Uterus (tissue), 4 donors: ENCODE measurements around the gene GRK5. TPM values are rescaled to one million over a fixed set of nuclear protein-coding genes. Genes with fewer than 3 reads are reported as not detected.
A peak's percentile ranks its signal among the peaks of the same experiment; 100 is the strongest.

ENCODE experiments used
- DNase-seq, 2 donors: peaks; one replicate each; pipeline ENCODE4 v3.0.0-alpha.2; 2019 to 2020
- H3K27ac ChIP-seq, 2 donors: fragments of 200-600 bp; sonication (generic); 1 replicate in 1 of 2; 2 replicates in 1 of 2; pipeline ENCODE4 v1.5.1; 2016 to 2018
- H3K27me3 ChIP-seq, 2 donors: fragments of 200-600 bp; sonication (generic); one replicate each; pipeline ENCODE4 v1.5.1; 2018 to 2019; ENCODE audit warnings: control low read depth in 1 of 2
- H3K36me3 ChIP-seq, 2 donors: fragments of 200-600 bp; sonication (generic); one replicate each; pipeline ENCODE4 v1.5.1; 2019; ENCODE audit warnings: control low read depth in 1 of 2
- H3K4me1 ChIP-seq, 2 donors: fragments of 200-600 bp; sonication (generic); one replicate each; pipeline ENCODE4 v1.5.1; 2018 to 2019; ENCODE audit warnings: control low read depth in 1 of 2
- H3K4me3 ChIP-seq, 2 donors: fragments of 200-600 bp; sonication (generic); 1 replicate in 1 of 2; 2 replicates in 1 of 2; pipeline ENCODE4 v1.5.1; 2018 to 2019; ENCODE audit warnings: mild to moderate bottlenecking in 1 of 2
- H3K9me3 ChIP-seq, 2 donors: fragments of 200-600 bp; sonication (generic); one replicate each; pipeline ENCODE4 v1.5.1; 2019; ENCODE audit warnings: control low read depth in 1 of 2
- POLR2A ChIP-seq, 2 donors: fragments of 450-650 bp; IDR thresholded peaks; one replicate each; pipeline ENCODE4 v1.6.1; 2016; ENCODE audit warnings: antibody characterized with exemption in 2 of 2, mild to moderate bottlenecking in 1 of 2, moderate library complexity in 1 of 2
- intact Hi-C: fragments of 100-400 bp; cut with DNase I; formaldehyde crosslinking; loops from one replicate; pipeline ENCODE4 v1.15.1; 2023; ENCODE audit warnings: low total_unique reads
- total RNA-seq, 4 donors: library from RNA; depleted of rRNA in 3 of 4; stranded (reverse); fragments of >200 nt in 3 of 4; gene quantifications; one replicate each; pipeline versions ENCODE4 v1.1.0 to v1.2.4, GENCODE V29; 2014 to 2023
- TF ChIP-seq, protein P1 (sequence below), 4 experiments: fragments of 200-600 bp in 2 of 4; fragments of 450-650 bp in 2 of 4; sonication (generic) in 2 of 4; IDR thresholded peaks; one replicate each; pipeline ENCODE4 v1.5.1; 2016 to 2019; ENCODE audit warnings: antibody characterized with exemption in 4 of 4, mild to moderate bottlenecking in 2 of 4, moderate library complexity in 1 of 4
- donor health status: DM: yes; HTN: yes; CAD: no.

GRK5 gene
- total RNA-seq, 4 donors from 2014 or later = 11.6 to 34.6 (median 14.1) TPM

DNA sequence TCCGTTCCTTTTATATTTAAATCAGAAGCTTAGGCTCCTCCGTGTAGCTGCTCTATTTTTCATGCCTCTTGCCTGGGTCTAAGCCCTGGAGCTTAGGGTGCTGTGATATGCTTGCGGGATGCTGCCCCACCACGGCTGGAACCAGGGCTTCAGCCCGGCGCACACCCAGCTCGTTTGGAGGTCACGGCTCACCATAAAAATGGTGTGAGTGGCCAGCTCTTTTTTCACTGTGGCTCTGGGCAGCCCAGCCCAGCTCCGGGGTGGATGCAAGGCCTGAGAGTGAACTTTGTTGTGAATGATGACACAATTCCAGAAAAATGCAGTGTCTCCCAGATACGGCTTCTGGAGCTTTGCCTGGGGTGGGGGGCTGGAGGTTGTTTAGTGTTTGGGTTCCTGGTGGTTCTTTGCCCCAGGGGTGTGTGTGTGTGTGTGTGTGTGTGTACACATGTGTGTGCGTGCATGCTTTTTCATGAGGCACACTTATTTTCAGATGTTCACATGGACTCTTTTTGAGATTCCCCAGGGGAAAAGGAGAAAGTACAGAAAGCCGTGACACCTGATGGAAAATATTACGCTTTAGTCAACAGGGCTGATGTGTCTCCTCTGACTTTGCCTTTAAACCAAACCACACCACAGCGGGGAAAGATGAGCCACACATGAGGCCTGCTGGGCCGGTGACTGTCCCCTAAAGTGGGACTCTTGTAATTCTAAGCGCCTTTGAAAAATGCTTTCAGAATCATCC, 46.2 kb downstream of the GRK5 start:
- Histone ChIP-seq H3K4me3 (no peak overlapping the region), H3K4me1 (peaks cover 31 to 37% of the 10 kb centered on the region in 2 donors), H3K9me3 (no peaks in the 10 kb centered on the region), H3K27ac (peak overlapping the region; percentile 92 to 96), H3K36me3 (no peaks in the 10 kb centered on the region), H3K27me3 (no peaks in the 10 kb centered on the region)
- intact Hi-C loops = loop anchor here (5.0 kb wide), 1 partner anchor 46 kb away; the partner anchor contains the start of gene GRK5
- DNase-seq = peak; percentile 83 to 89
- TF ChIP-seq, protein P1, sequence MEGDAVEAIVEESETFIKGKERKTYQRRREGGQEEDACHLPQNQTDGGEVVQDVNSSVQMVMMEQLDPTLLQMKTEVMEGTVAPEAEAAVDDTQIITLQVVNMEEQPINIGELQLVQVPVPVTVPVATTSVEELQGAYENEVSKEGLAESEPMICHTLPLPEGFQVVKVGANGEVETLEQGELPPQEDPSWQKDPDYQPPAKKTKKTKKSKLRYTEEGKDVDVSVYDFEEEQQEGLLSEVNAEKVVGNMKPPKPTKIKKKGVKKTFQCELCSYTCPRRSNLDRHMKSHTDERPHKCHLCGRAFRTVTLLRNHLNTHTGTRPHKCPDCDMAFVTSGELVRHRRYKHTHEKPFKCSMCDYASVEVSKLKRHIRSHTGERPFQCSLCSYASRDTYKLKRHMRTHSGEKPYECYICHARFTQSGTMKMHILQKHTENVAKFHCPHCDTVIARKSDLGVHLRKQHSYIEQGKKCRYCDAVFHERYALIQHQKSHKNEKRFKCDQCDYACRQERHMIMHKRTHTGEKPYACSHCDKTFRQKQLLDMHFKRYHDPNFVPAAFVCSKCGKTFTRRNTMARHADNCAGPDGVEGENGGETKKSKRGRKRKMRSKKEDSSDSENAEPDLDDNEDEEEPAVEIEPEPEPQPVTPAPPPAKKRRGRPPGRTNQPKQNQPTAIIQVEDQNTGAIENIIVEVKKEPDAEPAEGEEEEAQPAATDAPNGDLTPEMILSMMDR (IDR thresholded peaks at IDR 0.05) = peak in 1 of 4 experiments; percentile 16
- TF ChIP-seq POLR2A (IDR thresholded peaks at IDR 0.05) = no peak

- no peak for DNase-seq
- Histone ChIP-seq H3K9me3 (no peaks in the 10 kb centered on the region), H3K27me3 (no peaks in the 10 kb centered on the region), H3K36me3 (no peaks in the 10 kb centered on the region), H3K4me1 (peaks cover 31 to 35% of the 10 kb centered on the region in 2 donors), H3K4me3 (no peak overlapping the region), H3K27ac (peak overlapping the region; percentile 92 to 96)
- intact Hi-C loops = loop anchor here (5.0 kb wide), 1 partner anchor 47 kb away; the partner anchor contains the start of gene GRK5
- TF ChIP-seq, protein P1 (IDR thresholded peaks at IDR 0.05) = no peak
- no peak for TF ChIP-seq POLR2A (IDR thresholded peaks at IDR 0.05)
These were observed 47.0 kb downstream of the GRK5 start for GRCh38 chr10:119254335-119254734.

- Histone ChIP-seq H3K27me3 (no peaks in the 10 kb centered on the region), H3K36me3 (no peaks in the 10 kb centered on the region), H3K9me3 (no peaks in the 10 kb centered on the region), H3K27ac (peak overlapping the region; percentile 16 to 92), H3K4me1 (peaks cover 18 to 23% of the 10 kb centered on the region in 2 donors), H3K4me3 (no peak overlapping the region)
- TF ChIP-seq, protein P1 (IDR thresholded peaks at IDR 0.05) = no peak
- TF ChIP-seq POLR2A (IDR thresholded peaks at IDR 0.05) = no peak
- intact Hi-C loops = no loop called here
- DNase-seq = no peak
These were observed 48.7 kb downstream of the GRK5 start for GRCh38 chr10:119256030-119256429.

DNA sequence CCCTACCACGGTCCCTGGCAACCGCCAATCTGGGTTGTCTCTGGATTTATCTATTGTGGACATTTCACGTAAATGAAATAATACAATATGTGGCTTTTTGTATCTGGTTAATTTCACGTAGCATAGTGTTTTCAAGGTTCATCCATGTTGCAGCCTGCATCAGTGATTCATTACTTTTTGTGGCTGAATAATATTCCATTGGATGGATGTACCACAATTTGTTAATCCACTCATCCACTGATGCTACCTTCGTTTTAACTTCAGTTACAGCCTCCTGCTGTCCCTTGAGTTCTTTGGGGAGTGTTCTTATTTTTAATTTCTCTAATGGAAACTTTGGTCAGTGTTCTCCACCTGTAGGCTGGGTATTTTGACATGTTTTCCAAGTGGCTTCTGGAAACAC, 49.5 kb downstream of the GRK5 start:
- DNase-seq = no peak
- H3K4me1 ChIP-seq = peaks cover 14 to 17% of the 10 kb centered on the region in 2 donors
- intact Hi-C loops = no loop called here
- no peak overlapping the region for H3K27ac ChIP-seq
- no peaks in the 10 kb centered on the region for H3K36me3 ChIP-seq
- no peak for TF ChIP-seq POLR2A (IDR thresholded peaks at IDR 0.05)
- TF ChIP-seq, protein P1 (IDR thresholded peaks at IDR 0.05) = no peak
- H3K4me3 ChIP-seq = no peak overlapping the region
- no peaks in the 10 kb centered on the region for H3K9me3 ChIP-seq
- no peaks in the 10 kb centered on the region for H3K27me3 ChIP-seq

- no peaks in the 10 kb centered on the region for H3K27me3 ChIP-seq
- no peaks in the 10 kb centered on the region for H3K9me3 ChIP-seq
- DNase-seq = no peak
- no peak for TF ChIP-seq POLR2A (IDR thresholded peaks at IDR 0.05)
- TF ChIP-seq, protein P1 (IDR thresholded peaks at IDR 0.05) = no peak
- H3K4me1 ChIP-seq = peaks cover 3 to 7% of the 10 kb centered on the region in 2 donors
- peak overlapping the region; percentile 16 to 29 for H3K27ac ChIP-seq
- no peaks in the 10 kb centered on the region for H3K36me3 ChIP-seq
- no peak overlapping the region for H3K4me3 ChIP-seq
- intact Hi-C loops = no loop called here
These were observed 50.6 kb downstream of the GRK5 start for GRCh38 chr10:119257899-119258419.
